Transverse colon (tissue), 4 donors: ENCODE results near the gene ZNF326. TPM values are rescaled to one million over a fixed set of nuclear protein-coding genes. Genes with fewer than 3 reads are reported as not detected.

ENCODE experiments used
- DNase-seq: peaks from one replicate; pipeline ENCODE4 v3.0.0-alpha.2; 2019
- H3K27ac ChIP-seq, 4 donors: fragments of 200-600 bp; sonication (generic); 2 replicates each; pipeline ENCODE4 v1.5.1; 2016 to 2018; ENCODE audit warnings: inconsistent platforms in 4 of 4
- H3K27me3 ChIP-seq: fragments of 200-600 bp; sonication (generic); 2 replicates; pipeline ENCODE4 v1.5.1; 2017; ENCODE audit warnings: inconsistent platforms
- H3K36me3 ChIP-seq, 4 donors: fragments of 200-600 bp; sonication (generic); 2 replicates each; pipeline ENCODE4 v1.5.1; 2017 to 2019; ENCODE audit warnings: inconsistent platforms in 4 of 4
- H3K4me1 ChIP-seq, 4 donors: fragments of 200-600 bp; sonication (generic); 2 replicates each; pipeline ENCODE4 v1.5.1; 2017 to 2020; ENCODE audit warnings: inconsistent platforms in 4 of 4
- H3K4me3 ChIP-seq, 4 donors: fragments of 200-600 bp; sonication (generic); 1 replicate in 1 of 4; 2 replicates in 3 of 4; pipeline versions ENCODE4 v1.5.1 to v1.6.1; 2017 to 2019; ENCODE audit warnings: inconsistent platforms in 4 of 4
- H3K9me3 ChIP-seq, 2 donors: fragments of 200-600 bp; sonication (generic); 2 replicates each; pipeline ENCODE4 v1.5.1; 2017 to 2019; ENCODE audit warnings: inconsistent platforms in 2 of 2
- CTCF ChIP-seq, 5 experiments: fragments of 200-600 bp in 3 of 5; fragments of 450-650 bp in 2 of 5; sonication (generic) in 3 of 5; IDR thresholded peaks; 1 replicate in 2 of 5; 2 replicates in 3 of 5; pipeline ENCODE4 v1.5.1; 2016 to 2017; ENCODE audit warnings: antibody characterized with exemption in 5 of 5, inconsistent platforms in 3 of 5, mild to moderate bottlenecking in 2 of 5, moderate library complexity in 1 of 5
- EP300 ChIP-seq: sonication (generic); formaldehyde crosslinking; IDR thresholded peaks from one replicate; pipeline ENCODE4 v1.6.1; 2017; ENCODE audit warnings: antibody characterized with exemption, low read depth
- POLR2A ChIP-seq: fragments of 450-650 bp; IDR thresholded peaks from one replicate; pipeline ENCODE4 v1.6.1; 2016; ENCODE audit warnings: antibody characterized with exemption, mild to moderate bottlenecking, moderate library complexity
- POLR2AphosphoS5 ChIP-seq, 3 donors: sonication (generic); formaldehyde crosslinking; IDR thresholded peaks; one replicate each; pipeline ENCODE4 v1.6.1; 2016; ENCODE audit warnings: antibody characterized with exemption in 3 of 3
- WGBS, 2 donors: methylation state at CpG; one replicate each; pipeline ENCODE4 v1.1.5; 2018; ENCODE audit warnings: low coverage in 1 of 2; 5-methylcytosine and 5-hydroxymethylcytosine counted together
- in situ Hi-C, 4 donors: fragments of 200-750 bp; cut with MboI; loops; one replicate each; pipeline versions ENCODE4 v1.15.0 to v1.15.1; 2017; ENCODE audit warnings: low sequenced_read_pairs in 3 of 4, low pct_ligation_motif_present in 1 of 4, low pct_unique_long_range_greater_than_20kb in 1 of 4
- intact Hi-C: fragments of 100-400 bp; cut with DNase I; formaldehyde crosslinking; loops from one replicate; pipeline ENCODE4 v1.15.1; 2023; ENCODE audit warnings: low total_unique reads
- total RNA-seq, 4 donors: library from RNA; depleted of rRNA; stranded (reverse); fragments of >200 nt; gene quantifications; one replicate each; pipeline ENCODE4 v1.1.0, GENCODE V29; 2016

The ZNF326 gene
- total RNA-seq, 4 donors from 2014 or later: 32.4 to 59.1 (median 39.9) TPM

DNA sequence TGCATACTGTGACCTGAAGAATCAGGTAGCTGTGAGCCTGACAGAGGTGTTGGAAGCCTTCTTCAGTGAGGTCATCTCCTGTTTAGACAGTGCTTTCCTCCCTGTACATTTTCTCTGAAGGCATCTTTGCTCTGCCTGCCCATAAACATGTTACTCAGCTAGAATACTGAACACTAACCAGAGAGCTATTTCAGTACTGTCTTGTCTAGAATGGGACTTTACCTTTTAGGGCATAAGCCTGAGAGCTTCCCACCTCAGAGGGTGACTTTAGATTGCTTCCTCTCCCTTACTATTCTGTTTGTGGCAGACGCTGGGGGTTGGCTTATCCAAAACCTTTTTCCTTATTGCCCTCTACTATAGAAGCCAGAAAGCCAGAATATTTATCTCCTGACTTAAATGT lies 23.3 kb upstream of the ZNF326 start:
- TF ChIP-seq POLR2A (no peak), CTCF (IDR thresholded peaks at IDR 0.05) (no peak), POLR2AphosphoS5 (IDR thresholded peaks at IDR 0.05) (no peak), EP300 (no peak)
- in situ Hi-C loops: no loop called here
- Histone ChIP-seq H3K4me3 (no peak overlapping the region), H3K9me3 (no peaks in the 10 kb centered on the region), H3K27me3 (no peaks in the 10 kb centered on the region), H3K27ac (peak overlapping the region in 3 of 4 donors; percentile 7 to 43 (median 30)), H3K36me3 (no peaks in the 10 kb centered on the region), H3K4me1 (peaks cover 0 to 9% (median 2%) of the 10 kb centered on the region in 4 donors)
- DNase-seq: no peak
- WGBS, 2 donors: 39% methylated on average over 1 of the region's 1 CpG; no CpG with 5 or more reads in 1 of the 2 donors
- intact Hi-C loops: no loop called here

DNA sequence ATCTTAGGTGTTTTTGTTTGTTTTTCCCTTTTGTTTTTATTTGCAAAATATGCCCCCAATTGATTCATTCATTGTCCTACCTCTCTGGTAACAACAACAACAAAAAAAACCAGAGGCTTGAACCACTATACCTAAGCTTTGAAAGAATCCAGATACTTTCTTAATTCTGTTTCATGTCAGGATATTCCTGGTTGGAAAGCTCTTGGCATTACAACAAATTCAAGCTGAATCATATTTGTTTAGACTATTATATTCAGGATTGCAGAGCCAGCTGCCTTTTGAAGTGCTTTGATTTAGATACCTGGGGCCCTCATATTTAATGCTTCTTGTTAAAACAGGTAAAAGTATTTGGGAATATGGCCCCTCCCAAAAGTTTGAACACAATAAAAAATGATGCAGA lies 22.9 kb upstream of the ZNF326 start:
- H3K36me3 ChIP-seq: no peaks in the 10 kb centered on the region
- peaks cover 0 to 9% (median 2%) of the 10 kb centered on the region in 4 donors for H3K4me1 ChIP-seq
- H3K27ac ChIP-seq: peak overlapping the region in 3 of 4 donors; percentile 7 to 43 (median 30)
- DNase-seq: no peak
- H3K27me3 ChIP-seq: no peaks in the 10 kb centered on the region
- TF ChIP-seq POLR2A (no peak), POLR2AphosphoS5 (IDR thresholded peaks at IDR 0.05) (peak in 1 of 3 donors; percentile 54)
- intact Hi-C loops (no loop called here), in situ Hi-C loops (no loop called here)
- no peaks in the 10 kb centered on the region for H3K9me3 ChIP-seq
- H3K4me3 ChIP-seq: no peak overlapping the region

DNA sequence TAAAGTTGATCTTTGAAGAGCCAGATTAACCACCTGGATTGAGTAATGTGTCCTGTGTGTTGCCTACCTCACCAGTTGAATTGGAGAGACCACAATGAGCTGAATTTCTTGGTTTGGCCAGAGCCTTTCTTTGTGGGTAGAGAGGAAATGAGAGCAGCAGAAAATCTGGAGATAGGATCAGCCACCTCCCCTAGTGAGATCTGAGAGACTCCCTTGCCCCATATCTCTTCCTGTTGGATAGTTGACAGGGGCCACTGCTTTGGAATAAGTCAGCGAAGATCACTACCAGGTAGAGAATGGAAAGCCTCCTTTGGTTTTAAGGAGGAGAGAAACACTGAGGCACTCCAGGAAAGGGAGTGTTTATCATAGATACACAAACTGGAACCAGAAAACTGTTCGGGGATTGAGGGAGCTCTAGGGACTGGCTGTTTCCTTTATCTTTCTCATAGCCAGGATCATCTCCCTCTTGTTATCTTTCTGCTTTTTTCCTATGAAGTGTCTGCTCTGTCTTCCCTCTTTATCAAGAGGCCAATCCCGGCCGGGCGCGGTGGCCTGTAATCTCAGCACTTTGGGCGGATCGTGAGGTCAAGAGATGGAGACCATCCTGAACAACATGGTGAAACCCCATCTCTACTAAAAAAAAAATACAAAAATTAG lies 21.3 kb upstream of the ZNF326 start:
- no peak overlapping the region for H3K4me3 ChIP-seq
- DNase-seq: no peak
- WGBS, 2 donors: 89 to 93% methylated on average over 8 of the region's 8 CpGs
- no peaks in the 10 kb centered on the region for H3K36me3 ChIP-seq
- H3K27me3 ChIP-seq: no peaks in the 10 kb centered on the region
- TF ChIP-seq EP300: no peak
- H3K9me3 ChIP-seq: no peaks in the 10 kb centered on the region
- in situ Hi-C loops (no loop called here), intact Hi-C loops (no loop called here)
- H3K4me1 ChIP-seq: peaks cover 0 to 9% (median 2%) of the 10 kb centered on the region in 4 donors
- H3K27ac ChIP-seq: no peak overlapping the region

- in situ Hi-C loops (no loop called here), intact Hi-C loops (no loop called here)
- Histone ChIP-seq H3K4me3 (no peak overlapping the region), H3K36me3 (no peaks in the 10 kb centered on the region), H3K9me3 (no peaks in the 10 kb centered on the region), H3K4me1 (peaks cover 0 to 9% (median 2%) of the 10 kb centered on the region in 4 donors), H3K27ac (no peak overlapping the region), H3K27me3 (no peaks in the 10 kb centered on the region)
- DNase-seq: no peak
- TF ChIP-seq POLR2AphosphoS5 (IDR thresholded peaks at IDR 0.05) (no peak), EP300 (no peak), CTCF (IDR thresholded peaks at IDR 0.05) (no peak), POLR2A (no peak)
- 94 to 100% methylated on average over 3 to 4 of the region's 4 CpGs for WGBS, 2 donors
These were observed 20.7 kb upstream of the ZNF326 start for GRCh38 chr1:89974256-89974655.

GRCh38 chr1:89974696-89975470 lies 20.0 kb upstream of the ZNF326 start:
- no peak for DNase-seq
- no peak for TF ChIP-seq POLR2A
- TF ChIP-seq POLR2AphosphoS5 (IDR thresholded peaks at IDR 0.05): no peak
- no peak for TF ChIP-seq EP300
- Histone ChIP-seq H3K36me3 (no peaks in the 10 kb centered on the region), H3K27me3 (no peaks in the 10 kb centered on the region), H3K9me3 (no peaks in the 10 kb centered on the region), H3K27ac (no peak overlapping the region), H3K4me1 (peaks cover 0 to 9% (median 2%) of the 10 kb centered on the region in 4 donors), H3K4me3 (no peak overlapping the region)
- in situ Hi-C loops (loop anchor here in 3 of 4 donors (25.0 kb wide), 3 partner anchors 338 to 488 kb away; partner anchors contain the start of genes LRRC8B (in 1 of the 3) and LRRC8C (in 1 of the 3)), intact Hi-C loops (no loop called here)
- 66 to 73% methylated on average over 2 to 4 of the region's 4 CpGs for WGBS, 2 donors
